ENCODE results near the gene SOX15.

SOX15 gene

DNA sequence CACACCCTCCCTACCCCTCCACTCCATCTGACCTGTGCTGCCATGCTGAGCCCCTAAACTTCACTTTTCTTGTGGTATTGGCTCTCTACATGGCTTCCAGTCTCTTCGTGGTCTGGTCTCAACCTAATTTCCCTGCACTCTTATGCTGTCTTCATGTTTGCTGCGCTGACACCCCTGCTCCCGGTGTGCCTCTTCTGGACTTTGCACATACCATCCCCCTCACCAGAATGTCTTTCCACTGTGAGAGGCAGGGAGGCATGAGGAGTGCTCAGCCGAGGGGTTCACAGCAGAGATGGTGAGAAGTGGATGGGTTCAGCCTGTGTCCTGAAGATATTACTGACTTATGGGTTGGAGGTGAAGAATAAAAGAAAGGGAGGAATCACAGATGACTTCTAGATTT is 38.5 kb downstream of the SOX15 start:
- TF ChIP-seq POLR2AphosphoS5 (IDR thresholded peaks at IDR 0.05; ENCODE audit: low read depth, low read length) (no peak), TAF1 (IDR thresholded peaks at IDR 0.05; ENCODE audit: borderline replicate concordance, insufficient read depth, low read length) (no peak), FOXP2 (optimal IDR thresholded peaks at IDR 0.05; ENCODE audit: borderline replicate concordance, extremely low read depth, extremely low read length, insufficient read depth) (no peak), SIN3A (IDR thresholded peaks at IDR 0.05; ENCODE audit: borderline replicate concordance, insufficient read depth, low read length) (no peak)
- TF ChIP-seq, protein P1, sequence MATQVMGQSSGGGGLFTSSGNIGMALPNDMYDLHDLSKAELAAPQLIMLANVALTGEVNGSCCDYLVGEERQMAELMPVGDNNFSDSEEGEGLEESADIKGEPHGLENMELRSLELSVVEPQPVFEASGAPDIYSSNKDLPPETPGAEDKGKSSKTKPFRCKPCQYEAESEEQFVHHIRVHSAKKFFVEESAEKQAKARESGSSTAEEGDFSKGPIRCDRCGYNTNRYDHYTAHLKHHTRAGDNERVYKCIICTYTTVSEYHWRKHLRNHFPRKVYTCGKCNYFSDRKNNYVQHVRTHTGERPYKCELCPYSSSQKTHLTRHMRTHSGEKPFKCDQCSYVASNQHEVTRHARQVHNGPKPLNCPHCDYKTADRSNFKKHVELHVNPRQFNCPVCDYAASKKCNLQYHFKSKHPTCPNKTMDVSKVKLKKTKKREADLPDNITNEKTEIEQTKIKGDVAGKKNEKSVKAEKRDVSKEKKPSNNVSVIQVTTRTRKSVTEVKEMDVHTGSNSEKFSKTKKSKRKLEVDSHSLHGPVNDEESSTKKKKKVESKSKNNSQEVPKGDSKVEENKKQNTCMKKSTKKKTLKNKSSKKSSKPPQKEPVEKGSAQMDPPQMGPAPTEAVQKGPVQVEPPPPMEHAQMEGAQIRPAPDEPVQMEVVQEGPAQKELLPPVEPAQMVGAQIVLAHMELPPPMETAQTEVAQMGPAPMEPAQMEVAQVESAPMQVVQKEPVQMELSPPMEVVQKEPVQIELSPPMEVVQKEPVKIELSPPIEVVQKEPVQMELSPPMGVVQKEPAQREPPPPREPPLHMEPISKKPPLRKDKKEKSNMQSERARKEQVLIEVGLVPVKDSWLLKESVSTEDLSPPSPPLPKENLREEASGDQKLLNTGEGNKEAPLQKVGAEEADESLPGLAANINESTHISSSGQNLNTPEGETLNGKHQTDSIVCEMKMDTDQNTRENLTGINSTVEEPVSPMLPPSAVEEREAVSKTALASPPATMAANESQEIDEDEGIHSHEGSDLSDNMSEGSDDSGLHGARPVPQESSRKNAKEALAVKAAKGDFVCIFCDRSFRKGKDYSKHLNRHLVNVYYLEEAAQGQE (IDR thresholded peaks at IDR 0.05; ENCODE audit: insufficient read depth in 1 of 2, low read depth in 2 of 2, low read length in 2 of 2), result no peak

DNA sequence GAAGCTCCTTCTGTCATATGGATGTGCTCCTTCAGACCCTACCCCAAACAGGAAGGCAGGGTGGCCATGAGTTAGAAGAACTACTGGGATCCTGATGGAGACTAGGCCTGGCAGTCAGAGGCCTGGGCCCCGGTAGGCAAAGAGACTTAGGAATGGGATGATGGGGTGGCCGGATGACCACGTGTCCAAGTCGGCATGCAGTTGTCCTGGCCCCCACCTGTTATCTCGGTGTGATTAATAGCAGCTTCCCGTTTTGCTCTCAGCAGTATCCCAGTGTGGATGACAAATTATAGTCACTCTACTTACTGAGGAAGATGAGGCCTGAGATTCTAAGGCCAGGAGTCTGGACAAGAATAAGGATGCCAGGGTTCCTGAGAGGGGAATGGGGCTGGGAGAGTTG is 39.5 kb downstream of the SOX15 start:
- no peak for TF ChIP-seq FOXP2 (optimal IDR thresholded peaks at IDR 0.05; ENCODE audit: borderline replicate concordance, extremely low read depth, extremely low read length, insufficient read depth)
- TF ChIP-seq, protein P1 (IDR thresholded peaks at IDR 0.05; ENCODE audit: insufficient read depth in 1 of 2, low read depth in 2 of 2, low read length in 2 of 2), result no peak

DNA sequence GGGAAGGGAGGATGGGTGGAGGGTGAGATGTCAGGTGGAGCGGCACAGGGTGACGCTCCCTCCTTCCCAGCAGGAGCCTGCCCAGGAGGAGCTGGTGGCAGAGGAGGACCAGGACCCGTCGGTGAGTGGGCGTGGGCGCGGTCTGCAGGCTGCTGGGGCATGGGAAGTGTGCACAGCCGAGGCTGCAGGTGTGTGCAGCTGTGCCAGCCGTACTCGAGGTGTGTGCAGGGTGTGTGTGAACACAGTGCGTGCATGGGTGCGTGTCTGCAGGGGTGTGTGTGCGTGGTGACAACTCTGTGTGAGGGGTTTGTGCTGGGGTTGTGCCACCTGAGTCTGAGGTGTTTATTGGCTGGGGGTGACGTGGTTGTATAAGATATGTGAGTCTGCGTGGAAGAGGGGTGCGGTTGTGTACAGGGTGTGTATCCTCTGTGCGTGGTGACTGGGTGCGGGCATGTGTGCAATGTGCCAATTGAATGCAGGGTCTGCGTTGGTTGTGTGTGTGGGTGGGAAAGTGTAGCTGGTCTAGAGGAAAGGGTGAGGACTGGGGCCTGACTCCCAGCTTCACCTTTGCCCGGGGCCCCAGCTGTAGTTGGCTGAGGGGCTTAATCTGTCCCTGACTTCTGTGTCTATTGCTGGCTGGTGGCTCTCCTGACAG is 40.4 kb downstream of the SOX15 start:
- TF ChIP-seq FOXP2 (optimal IDR thresholded peaks at IDR 0.05; ENCODE audit: borderline replicate concordance, extremely low read depth, extremely low read length, insufficient read depth), result no peak
- TF ChIP-seq SIN3A (IDR thresholded peaks at IDR 0.05; ENCODE audit: borderline replicate concordance, insufficient read depth, low read length), result no peak
- TF ChIP-seq TAF1 (IDR thresholded peaks at IDR 0.05; ENCODE audit: borderline replicate concordance, insufficient read depth, low read length), result no peak
- no peak for TF ChIP-seq POLR2AphosphoS5 (IDR thresholded peaks at IDR 0.05; ENCODE audit: low read depth, low read length)
- TF ChIP-seq, protein P1 (IDR thresholded peaks at IDR 0.05; ENCODE audit: insufficient read depth in 1 of 2, low read depth in 2 of 2, low read length in 2 of 2), result no peak

DNA sequence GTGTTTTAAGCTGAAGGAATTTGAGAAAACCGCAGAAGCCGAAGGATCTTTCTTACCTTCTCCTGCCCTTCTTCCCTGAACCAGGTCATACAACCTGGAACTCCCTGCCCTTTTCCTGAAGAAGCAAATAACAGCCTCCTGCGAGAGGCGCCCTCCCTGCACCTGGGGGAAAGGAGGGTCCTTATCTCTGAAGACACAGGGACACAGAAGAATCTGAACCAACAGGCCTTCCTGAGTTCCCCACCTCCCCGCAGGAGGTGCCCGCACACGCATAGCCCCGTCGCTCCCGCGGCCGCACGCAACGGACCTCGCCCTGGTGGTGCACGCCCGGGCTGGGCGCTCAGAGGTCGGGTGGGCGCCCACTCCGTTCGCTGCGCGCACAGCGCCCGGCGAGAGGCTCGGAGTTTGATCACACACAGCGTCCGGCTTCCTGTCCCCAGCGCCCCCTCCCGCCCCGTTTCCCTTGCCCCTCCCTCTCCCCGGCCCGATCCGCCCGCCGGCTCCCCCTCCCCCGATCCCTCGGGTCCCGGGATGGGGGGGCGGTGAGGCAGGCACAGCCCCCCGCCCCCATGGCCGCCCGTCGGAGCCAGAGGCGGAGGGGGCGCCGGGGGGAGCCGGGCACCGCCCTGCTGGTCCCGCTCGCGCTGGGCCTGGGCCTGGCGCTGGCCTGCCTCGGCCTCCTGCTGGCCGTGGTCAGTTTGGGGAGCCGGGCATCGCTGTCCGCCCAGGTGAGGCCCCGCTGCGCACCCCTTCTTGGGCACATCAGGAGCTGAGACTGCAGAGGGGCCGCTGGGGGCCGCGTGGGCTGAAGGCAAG is 41.1 kb downstream of the SOX15 start, which contains the start of gene TNFSF12:
TSS of gene TNFSF12 (plus strand) at position 474 of the 816 bp plus-strand sequence. CDS start at position 570, 96 bp downstream.
- TF ChIP-seq FOXP2 (optimal IDR thresholded peaks at IDR 0.05; ENCODE audit: borderline replicate concordance, extremely low read depth, extremely low read length, insufficient read depth) (no peak), POLR2AphosphoS5 (IDR thresholded peaks at IDR 0.05; ENCODE audit: low read depth, low read length) (no peak), TAF1 (IDR thresholded peaks at IDR 0.05; ENCODE audit: borderline replicate concordance, insufficient read depth, low read length) (no peak), SIN3A (IDR thresholded peaks at IDR 0.05; ENCODE audit: borderline replicate concordance, insufficient read depth, low read length) (no peak)
- TF ChIP-seq, protein P1 (IDR thresholded peaks at IDR 0.05; ENCODE audit: insufficient read depth in 1 of 2, low read depth in 2 of 2, low read length in 2 of 2), result no peak

Measured in PFSK-1 (cell line).